Stimulated activated CD4-positive, alpha-beta T cell treated with anti-CD3 and anti-CD28 coated beads, TNF-alpha, amount 100 ng/mL, for 4 hours (primary cell): ENCODE results near the gene RAI1.

Experiments used
- DNase-seq, 3 experiments: peaks; one replicate each; pipeline ENCODE4 v3.0.0-alpha.2; 2020; ENCODE audit warnings: low read depth in 3 of 3

Gene RAI1

DNA sequence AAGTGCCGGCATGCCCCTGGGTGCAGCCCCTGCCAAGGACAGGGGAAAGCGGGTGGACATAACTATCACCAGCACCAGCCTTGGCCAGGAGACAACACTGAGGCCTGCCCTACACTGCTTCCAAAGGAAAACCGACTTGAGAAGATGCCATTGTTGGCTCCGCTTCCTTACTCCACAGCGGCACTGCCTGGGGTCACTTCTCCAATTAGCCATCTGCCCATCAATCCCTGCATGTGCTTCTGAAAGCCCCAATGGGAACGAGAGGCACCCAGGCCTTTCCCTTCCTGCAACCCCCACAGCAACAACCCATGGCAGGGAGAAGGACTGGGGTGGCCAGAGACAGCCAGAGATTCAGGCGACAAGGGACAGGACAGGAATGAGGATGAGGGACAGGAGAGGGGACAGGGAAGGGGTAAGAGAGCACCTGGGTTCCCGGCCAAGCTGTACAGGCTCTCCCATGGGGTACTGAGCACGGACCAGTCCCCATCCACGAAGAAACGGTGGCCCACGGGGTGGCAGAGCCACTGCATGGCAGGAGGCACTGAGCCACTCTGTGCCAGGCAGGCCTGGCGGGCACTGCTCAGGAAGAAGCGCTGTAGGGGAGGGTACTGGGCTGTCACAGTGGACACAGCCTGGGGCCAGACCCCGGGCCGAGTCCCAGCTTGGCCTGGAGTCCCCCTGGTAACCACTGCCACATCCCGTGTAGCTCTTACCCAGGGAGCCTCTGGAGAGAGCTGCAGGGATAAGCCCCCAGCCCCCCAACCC lies 134.4 kb downstream of the RAI1 start:
- no peak for DNase-seq

DNA sequence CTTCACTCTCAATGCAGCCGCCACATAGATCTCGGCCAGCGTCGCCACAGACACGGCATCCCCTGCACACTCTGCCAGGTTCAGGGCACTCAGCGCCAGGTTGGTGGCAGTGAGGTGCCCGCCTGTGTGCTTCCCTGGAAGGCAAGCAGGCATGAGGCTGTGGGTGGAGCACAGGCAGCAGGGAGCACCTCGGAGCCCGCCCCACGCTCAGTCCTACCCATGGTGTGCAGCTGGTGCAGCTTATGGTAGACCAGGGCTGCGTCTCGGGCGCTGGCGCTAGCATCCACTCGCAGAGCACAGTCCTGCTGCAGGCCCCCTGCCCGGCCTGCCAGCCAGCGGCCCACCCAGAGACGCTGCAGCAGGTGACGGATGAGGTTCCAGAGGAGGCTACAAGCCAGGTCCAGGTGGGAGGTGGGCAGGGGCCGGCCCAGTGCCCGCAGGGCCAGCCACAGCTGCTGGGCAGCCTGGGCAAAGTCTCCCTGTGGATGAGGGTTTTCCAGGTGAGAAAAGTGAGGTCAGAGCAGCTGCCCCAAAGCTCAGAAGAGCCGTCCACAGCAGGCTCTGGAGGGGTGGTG lies 135.1 kb downstream of the RAI1 start:
- DNase-seq: no peak

DNA sequence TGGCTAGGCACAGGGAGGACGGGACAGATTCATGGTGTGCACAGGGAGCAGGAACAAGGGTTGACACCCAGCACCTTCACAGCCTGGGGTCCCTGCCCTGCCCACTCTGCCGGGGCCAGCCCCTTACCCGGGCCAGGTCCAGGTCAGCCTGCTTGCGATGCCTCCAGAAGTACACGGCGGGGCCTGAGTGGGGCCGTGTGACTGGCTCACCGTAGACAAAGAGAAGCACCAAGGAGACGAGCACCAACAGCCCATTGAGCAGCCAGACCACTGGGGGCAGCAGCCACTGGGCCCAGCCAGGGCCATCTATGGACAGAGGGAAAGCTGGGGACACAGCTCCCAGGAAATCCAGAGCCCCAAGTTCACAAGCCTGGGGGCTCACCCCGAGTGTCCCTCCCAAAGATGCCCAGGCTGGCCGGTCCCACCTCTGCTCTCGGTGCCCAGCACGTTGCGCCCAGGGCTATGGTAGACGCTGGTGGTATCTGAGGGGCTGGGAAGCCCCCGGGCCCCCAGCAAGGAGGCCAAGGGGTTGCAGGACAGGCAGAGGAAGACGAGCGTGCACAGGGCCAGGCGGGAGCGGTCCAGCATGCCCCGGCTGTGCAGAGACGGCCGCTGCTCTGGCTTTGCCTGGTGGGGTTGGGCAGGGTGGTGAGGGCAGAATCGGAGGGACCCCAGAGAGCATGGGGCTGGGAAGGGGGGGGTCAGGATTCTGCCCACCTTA lies 135.7 kb downstream of the RAI1 start:
- DNase-seq: no peak

DNA sequence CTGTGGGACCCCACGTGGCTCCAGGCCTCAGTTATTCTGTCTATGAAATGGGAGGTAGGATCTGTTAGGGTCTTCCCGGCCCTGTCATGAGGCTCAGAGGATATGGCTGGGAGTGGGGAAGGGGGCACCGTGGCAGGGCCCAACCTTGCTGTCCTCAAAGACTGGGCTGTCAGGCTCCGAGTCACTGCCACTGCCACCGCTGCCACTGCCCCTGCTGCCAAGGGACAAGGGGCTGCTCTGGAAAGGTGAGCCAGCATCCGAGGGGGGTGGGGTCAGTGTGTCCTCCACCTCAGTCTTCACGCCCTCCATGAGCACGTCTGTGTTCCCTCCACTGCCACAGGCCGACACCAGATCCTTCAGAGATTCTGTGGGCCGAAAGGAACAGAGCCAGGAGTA lies 136.3 kb downstream of the RAI1 start:
- DNase-seq: no peak

- no peak for DNase-seq
These were observed 136.8 kb downstream of the RAI1 start for GRCh38 chr17:17818088-17818526.

GRCh38 chr17:17819111-17819510 lies 137.9 kb downstream of the RAI1 start:
- no peak for DNase-seq

GRCh38 chr17:17819561-17819995 lies 138.3 kb downstream of the RAI1 start:
- DNase-seq: peak in 2 of 3 experiments; percentile 22 to 30

- no peak for DNase-seq
These were observed 138.8 kb downstream of the RAI1 start for GRCh38 chr17:17820046-17820445.

- DNase-seq: no peak
These were observed 139.4 kb downstream of the RAI1 start for GRCh38 chr17:17820463-17821158.

GRCh38 chr17:17822189-17822588 lies 140.9 kb downstream of the RAI1 start:
- no peak for DNase-seq

GRCh38 chr17:17822616-17823015 lies 141.4 kb downstream of the RAI1 start:
- no peak for DNase-seq

GRCh38 chr17:17823433-17824118 lies 142.3 kb downstream of the RAI1 start:
- DNase-seq: peak; percentile 46 to 57 (median 53)

DNA sequence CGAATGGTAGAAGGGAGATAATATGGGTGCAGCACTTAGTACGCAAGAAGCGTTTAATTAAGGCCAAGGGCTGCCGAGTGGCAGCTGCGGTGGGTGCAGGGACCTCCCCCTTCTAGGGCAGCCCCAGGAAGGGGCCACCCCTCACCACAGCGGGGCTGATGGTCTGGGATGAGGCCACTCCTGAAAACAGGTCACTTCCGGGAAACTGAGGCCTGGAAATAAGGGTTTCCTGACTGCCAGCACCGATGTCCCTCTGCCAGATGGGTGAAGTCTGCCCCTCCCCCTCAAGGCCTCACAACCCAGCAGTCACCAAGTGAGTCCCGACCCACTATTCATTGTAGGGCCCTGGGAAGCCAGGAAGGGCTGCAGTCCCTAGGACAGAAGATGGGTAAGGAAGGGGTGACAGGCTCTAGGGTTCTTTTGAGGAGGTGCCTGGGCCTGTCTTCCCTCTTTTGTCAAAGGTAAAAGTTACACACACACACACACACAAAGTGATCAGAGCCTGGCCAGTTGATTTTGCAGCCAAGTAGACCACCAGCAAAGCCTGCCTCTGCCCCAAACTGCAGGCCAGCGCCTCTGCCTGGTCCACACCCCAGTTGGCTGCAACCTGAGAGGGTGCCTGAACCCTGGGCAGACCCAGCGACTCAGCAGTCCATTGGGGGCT lies 143.0 kb downstream of the RAI1 start:
- DNase-seq: no peak

DNA sequence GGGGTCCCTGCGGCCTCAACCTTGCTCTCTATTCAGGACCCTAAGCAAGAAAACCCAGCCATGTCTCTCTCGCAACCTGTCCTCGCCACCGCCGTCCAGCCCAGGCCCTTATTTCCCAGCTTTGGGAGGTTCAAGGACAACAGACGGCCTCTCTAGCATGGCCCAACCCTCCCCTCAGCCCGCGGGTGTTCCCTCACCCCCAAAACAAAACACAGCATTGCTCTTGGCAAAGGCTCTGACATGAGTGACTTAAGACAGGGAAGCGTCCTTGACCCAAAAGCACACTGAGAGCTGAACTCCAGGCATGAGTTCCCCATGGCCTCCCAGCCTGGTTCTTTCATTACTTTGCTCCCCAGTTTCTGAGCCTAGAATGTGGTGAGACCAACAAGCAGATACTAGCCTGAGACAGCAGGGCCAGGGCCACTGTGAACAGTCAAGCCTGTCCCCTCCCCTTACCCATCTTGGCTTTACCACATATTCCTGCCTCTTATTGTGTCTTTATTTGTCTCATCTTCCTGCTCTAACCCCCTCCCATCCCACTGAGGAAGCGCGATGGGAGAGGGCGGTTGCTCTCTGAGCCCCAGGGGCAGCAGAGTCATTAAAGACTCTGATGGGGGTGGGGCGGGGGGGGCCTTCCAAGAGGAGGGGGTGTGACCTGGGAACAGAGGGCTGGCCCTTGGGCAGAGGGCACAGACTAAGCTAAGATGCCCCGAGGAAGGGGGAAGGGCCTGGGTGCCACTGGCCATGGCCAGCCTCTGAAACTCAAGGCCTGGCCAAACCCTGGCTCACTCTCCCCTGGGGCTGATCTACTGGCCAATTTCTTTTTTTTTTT lies 143.7 kb downstream of the RAI1 start:
- no peak for DNase-seq

DNA sequence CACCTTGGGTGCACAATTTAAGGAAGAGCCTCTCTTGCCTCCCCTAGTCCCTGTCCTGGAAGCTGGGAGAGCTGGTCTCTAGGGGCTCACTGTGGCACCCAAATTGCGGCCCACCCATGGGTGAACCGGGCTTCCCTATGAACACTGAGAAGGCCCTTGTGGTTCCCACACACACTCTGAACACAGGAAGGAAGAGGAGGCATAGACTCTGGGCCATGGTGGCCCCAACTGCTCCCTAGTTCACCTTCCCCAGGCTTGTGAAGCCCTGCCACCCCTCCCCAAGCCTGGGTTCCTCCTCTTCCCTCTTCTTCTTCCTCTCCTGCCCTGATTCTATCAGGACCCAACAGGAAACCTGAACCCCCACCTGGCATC lies 145.1 kb downstream of the RAI1 start:
- no peak for DNase-seq

GRCh38 chr17:17826942-17827785 lies 145.9 kb downstream of the RAI1 start:
- DNase-seq: no peak

DNA sequence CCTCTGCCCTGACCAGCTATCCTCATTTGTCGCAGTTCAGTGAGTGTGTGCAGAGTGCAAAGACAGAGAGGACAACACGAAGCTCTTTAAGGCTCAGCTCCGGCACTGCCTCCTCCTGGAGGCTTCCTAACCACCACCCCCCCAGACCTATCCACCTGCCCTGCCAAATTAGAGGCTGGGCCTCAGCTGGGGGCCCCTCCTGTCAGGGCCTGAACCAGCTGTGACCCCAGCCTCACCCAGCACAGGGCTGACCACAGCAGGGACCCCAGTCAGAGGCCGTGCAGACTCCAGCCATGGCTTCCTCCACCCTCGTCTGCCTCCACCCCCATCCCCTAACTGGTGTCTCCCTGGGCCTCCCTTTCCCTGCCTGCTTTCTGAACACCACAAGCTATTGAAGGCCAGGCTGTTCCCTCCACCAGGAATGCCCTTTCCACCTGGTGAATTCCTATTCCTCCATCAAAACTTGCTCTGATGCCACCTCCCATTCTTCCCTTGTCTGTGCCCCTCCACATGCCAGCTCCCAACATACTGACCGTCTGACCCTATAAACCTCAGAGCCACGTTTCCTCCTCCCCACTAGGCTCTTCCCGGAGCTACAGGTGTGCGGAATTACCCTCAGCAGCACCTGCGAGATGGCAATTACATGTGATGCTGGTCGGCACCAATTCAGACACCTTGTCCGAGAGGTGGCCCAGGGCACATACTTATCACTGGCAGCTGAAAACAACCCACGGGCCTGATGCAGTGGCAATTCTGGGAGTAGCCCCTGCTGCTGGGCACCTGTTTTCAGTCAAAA lies 146.8 kb downstream of the RAI1 start:
- DNase-seq: no peak

GRCh38 chr17:17830269-17830567 lies 149.0 kb downstream of the RAI1 start:
- no peak for DNase-seq

GRCh38 chr17:17830740-17831207 lies 149.5 kb downstream of the RAI1 start:
- no peak for DNase-seq
